GM19023 (cell line): ENCODE results near the gene WTAP.
"Not testable (repeated sequence)": the region's sequence is repeated elsewhere in the genome, so short reads cannot be mapped to it uniquely, and the experiment has no call there.

Experiments used
- ATAC-seq: cut with Tn5 transposase; IDR thresholded peaks from one replicate; pipeline ENCODE4 v1.9.1; 2021; ENCODE audit warnings: mild to moderate bottlenecking, moderate library complexity; ENCODE audit not compliant: unreplicated experiment

The WTAP gene

GRCh38 chr6:159760602-159761057 is 33.3 kb downstream of the WTAP start:
- no peak for ATAC-seq

DNA sequence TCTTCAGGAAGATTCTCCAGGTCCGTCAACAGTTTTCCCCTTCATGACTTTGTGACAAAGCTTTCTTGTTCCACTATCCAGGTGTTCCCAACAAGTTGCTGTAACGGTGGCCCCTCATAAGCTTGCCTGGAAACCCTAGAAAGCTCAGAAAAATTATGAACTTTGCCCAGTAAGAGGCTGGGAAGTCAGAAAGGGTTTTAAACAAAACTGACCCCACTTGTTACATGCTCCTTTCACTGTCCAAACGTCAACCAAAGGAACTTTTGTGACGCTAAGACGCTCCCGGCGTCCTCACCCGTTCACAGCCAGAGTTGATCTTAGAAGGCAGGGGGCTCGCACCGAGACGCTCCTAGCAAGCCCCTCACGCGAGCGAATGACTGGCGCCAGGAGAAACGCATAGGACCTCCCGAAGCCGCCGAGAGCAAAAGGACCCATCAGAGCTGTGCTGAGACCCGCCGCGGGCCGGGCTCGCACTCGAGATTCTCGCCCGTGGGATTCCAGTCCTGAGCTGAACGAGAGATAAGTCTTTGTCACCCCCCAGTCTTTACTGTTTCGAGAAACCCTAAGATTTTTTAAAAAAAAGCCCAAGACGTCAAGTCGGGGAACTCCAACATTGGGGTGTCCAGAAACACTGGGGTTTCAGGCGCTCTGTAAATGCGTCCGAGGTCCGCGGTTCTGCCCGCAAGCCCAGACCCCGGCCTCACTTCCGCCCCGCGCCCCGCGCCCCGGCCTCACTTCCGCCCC is 34.0 kb downstream of the WTAP start:
- ATAC-seq = peak; percentile 0

DNA sequence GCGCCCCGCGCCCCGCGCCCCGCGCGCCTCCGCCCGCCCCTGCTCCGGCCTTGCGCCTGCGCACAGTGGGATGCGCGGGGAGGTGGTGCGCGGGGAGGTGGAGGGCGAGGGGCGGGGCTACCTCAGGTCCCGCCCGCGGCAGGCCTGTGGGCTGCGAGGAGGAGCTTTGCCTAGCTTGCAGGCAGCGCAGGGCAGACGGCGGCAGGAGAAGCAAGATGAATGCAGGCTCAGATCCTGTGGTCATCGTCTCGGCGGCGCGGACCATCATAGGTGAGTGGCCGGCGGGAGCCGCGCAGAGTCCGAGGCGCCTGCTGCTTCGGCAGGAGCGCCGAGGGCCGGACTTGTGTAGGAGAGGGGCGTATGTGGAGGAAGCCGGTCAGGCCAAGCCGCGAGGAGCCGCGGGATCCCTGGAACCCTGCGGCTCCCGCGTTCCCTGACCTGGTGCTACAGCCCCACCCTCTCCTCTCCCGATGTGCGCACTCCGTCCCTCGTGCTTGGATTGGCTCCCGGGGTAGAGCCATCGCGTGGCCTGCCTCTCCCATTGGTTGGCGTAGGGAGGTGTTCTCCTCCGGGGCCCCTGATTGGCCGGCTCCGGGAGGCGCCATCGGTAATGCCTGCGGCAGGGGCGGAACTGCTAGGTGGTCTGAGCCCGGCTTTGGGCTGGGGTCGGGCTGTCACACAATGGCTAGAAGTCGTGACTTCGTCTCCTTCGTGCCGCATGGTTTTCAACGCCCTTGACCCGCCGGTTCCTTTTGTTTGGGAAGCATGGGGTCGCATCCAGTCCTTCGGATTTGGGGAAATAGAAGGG is 34.8 kb downstream of the WTAP start, which contains the start of gene ACAT2:
Gene ACAT2, plus strand, starts transcription at position 173 of the 808 bp plus-strand sequence. Its CDS starts 43 bp downstream, at position 216.
- peak; percentile 98 for ATAC-seq

GRCh38 chr6:159762681-159763293 is 35.5 kb downstream of the WTAP start:
- peak; percentile 5 for ATAC-seq

- no peak for ATAC-seq
These were observed 39.6 kb downstream of the WTAP start for GRCh38 chr6:159766906-159767305.

DNA sequence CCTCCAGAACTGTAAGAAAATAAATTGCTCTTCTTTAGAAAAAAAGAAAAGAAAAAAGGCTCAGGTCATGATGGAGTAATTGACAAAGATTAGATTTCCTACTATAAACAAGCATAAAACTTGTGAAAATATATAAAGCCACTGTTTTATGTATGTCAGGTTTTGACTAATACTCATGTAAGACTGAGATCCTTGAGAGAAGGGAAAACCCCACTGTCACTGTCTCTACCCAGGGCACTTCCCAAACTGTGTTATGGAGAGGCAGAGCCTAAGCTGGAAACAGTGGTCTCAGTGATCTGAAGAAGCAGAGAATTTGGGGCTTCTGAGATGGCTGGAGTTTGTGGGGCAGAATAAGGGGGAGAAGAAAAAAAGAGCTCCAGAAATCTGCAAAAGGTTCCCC is 42.2 kb downstream of the WTAP start:
- ATAC-seq = no peak

- ATAC-seq = no peak
These were observed 44.9 kb downstream of the WTAP start for GRCh38 chr6:159772196-159772595.

GRCh38 chr6:159777240-159777904 is 50.1 kb downstream of the WTAP start:
- ATAC-seq = no peak

DNA sequence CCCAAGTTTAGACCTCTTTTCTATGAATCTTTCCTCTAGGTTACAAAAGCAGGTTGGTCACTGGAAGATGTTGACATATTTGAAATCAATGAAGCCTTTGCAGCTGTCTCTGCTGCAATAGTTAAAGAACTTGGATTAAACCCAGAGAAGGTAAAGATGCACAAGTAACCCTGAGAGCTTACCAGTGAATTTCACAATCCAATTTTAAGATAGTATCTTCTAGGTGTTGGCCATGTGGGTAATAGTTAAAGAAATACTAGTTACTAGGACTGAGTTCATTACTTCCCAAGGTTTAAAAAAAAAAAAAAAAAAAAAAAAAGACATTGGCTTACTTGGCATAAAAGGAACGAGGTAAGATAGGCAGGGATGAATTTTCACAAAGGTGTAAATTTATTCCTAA is 50.8 kb downstream of the WTAP start:
- ATAC-seq = no peak

GRCh38 chr6:159778542-159779103 is 51.3 kb downstream of the WTAP start:
- ATAC-seq = no peak

- ATAC-seq = no peak
These were observed 61.0 kb downstream of the WTAP start for GRCh38 chr6:159788276-159788675.

DNA sequence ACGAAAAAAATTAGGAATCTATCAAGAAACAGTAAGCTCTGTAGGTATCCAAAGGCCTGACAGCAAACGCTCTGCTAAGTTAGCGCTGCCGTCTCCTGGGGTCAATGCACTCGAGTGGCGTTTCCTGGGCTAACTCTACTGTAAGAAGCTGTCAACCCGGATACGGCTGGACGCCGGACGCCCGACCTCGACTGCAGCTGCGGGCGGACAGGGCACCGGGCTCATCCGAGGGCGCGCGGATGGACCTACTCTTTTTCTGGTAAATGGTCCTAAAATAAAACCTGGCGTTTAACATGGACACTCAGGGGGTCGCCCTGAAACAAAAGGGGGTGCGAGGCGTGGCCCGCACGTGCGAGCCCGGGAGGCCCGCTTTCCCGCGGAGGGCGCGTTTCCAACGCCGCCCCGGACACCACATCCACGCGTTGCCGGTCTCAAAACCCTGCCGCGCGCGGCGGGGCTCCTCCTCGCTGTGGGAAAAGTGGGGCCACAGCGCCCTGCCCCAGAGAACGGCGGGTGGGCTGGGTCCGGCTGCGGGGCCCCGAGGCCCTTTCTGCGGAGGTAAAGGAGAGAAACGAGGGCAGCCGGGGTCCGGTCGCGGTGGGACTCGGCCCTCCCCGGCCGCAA is 61.6 kb downstream of the WTAP start:
- ATAC-seq = no peak

DNA sequence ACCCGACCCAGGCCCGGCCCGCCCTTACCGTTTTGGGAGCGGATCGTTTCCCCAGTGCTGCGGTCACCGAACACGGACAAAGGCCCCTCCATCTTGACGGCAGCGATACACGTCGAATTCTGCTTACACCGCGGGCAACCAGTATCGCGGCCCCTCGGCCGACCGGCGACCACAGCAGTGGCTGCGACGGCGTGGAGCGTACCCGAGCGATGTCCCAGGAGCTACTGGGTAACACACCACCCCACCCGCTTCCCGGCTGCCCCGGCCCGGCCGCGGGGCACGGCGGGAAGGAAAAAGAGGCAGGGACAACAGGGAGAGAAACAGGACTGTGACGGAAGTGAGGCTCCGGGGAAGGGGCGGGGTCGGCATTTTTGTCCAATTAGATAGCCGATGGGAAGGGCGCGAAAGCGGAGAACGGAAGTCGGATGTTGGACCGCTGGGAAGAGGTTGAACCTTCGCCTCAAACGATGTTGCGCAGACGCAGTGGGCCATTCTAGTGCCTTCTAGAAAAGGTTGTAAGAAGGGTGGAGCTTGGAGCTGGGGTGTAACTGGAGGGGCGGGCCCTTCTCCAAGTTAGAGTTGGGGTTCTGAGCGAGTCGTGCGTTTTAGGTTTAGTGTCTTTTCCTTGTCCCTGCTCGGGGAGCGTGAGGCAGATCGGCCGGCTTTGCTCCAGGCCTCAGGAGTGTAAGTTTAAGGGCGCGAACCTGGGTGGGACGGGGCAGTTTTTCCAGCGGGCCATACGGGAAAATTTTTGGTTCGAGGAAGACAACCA is 62.3 kb downstream of the WTAP start, which contains the start of gene TCP1:
Gene TCP1, minus strand, starts transcription at position 226 of the 772 bp plus-strand sequence. Its CDS starts 134 bp downstream, at position 92.
- peak; percentile 79 for ATAC-seq

DNA sequence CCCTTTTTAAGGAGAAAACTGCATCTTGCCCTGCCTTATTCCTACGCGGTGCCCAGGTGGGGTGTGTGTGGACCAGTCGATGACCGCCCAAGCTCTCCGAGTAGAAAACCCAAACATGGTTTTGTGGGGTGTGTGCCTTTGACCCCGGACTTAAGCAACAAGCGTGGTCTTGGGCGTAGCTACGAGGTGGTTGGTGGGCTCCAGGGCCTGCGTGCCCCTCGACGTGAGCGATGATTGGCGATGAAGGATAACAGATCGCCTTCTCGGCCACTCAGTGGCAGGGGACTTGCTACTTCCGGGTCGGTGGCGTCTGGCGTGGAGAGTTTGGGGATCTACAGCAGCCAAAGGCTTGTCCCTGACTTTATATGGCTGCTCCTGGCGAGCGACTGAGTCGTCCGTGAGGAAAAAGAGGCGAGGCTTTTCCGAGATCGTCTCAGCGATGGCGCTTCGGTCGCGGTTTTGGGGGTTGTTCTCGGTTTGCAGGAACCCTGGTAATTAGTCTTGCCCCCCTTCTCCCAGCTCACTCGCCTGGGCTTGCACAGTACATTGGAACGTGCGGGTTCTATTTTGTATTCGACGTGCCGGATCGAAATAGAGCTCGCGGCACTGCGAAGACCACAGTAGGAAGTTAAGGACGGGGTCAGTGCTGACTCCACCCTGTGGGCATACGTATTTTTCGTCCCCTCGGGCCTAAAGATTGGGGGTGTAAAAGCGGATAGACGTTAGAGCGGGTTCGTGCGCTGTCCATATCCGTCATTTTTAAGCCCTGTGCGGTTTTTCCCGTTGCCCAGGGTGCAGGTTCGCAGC is 63.0 kb downstream of the WTAP start, which contains the start of gene MRPL18:
Gene MRPL18, plus strand, starts transcription at position 319 of the 807 bp plus-strand sequence. Its CDS starts 121 bp downstream, at position 440.
- ATAC-seq = peak; percentile 83

- ATAC-seq = no peak
These were observed 63.8 kb downstream of the WTAP start for GRCh38 chr6:159790956-159791598.

DNA sequence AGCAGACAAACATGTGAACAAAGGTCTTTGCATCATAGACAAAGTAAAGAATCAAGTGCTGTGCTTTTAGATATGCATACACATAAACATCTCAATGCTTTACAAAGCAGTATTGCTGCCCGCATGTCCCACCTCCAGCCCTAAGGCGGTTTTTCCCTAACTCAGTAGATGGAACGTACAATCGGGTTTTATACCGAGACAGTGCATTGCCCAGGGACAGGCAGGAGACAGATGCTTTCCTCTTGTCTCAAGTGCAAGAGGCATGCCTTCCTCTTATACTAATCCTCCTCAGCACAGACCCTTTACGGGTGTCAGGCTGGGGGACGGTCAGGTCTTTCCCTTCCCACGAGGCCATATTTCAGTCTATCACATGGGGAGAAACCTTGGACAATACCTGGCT is 67.7 kb downstream of the WTAP start:
- not testable (repeated sequence) for ATAC-seq

DNA sequence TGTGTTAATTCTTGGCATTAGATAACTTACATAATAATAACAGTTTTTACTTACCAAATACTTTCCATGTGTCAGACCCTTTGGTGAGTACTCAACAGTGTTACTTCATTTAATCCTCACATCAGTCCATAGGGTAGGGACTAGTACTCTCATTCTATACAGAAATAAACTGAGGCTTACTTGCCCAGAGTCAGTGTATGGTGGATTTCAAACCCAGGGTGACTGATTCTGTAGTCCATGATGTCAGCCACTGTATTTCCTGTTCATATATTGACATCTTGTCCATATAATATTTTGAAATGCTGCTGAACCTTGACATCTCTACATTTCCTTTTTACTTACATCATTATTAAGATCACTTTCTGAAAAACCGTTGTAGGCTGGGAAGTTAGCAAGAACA is 70.2 kb downstream of the WTAP start:
- no peak for ATAC-seq
